ENCODE results near the gene LRGUK.
"Not testable (repeated sequence)": the region's sequence is repeated elsewhere in the genome, so short reads cannot be mapped to it uniquely, and the experiment has no call there.

DNA sequence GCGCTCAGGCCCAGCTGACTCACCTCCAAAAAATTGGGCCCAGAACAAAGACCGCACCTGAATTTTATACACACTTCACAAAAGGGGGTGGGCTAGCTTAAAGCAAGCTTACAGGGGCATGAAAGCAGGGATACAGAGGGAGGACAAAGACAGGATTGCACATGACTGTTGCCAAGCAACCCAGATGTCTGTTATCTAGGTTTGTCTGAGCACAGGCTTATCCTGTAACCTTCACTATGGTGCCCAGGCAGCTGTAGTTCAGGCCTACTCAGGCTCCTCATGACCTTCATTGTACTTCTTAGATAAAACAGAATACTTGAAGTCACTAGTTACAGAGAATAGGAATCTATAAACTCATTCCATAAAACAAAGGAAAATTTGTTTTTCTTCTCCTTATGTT lies 49.6 kb upstream of the LRGUK start:
- TF ChIP-seq EZH2phosphoT487 (IDR thresholded peaks at IDR 0.05; ENCODE audit: borderline replicate concordance, low read length), result not testable (repeated sequence)
- TF ChIP-seq, protein P1, sequence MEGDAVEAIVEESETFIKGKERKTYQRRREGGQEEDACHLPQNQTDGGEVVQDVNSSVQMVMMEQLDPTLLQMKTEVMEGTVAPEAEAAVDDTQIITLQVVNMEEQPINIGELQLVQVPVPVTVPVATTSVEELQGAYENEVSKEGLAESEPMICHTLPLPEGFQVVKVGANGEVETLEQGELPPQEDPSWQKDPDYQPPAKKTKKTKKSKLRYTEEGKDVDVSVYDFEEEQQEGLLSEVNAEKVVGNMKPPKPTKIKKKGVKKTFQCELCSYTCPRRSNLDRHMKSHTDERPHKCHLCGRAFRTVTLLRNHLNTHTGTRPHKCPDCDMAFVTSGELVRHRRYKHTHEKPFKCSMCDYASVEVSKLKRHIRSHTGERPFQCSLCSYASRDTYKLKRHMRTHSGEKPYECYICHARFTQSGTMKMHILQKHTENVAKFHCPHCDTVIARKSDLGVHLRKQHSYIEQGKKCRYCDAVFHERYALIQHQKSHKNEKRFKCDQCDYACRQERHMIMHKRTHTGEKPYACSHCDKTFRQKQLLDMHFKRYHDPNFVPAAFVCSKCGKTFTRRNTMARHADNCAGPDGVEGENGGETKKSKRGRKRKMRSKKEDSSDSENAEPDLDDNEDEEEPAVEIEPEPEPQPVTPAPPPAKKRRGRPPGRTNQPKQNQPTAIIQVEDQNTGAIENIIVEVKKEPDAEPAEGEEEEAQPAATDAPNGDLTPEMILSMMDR (conservative IDR thresholded peaks at IDR 0.05; ENCODE audit: low read depth, low read length), result not testable (repeated sequence)
